HCT116 (cell line): Measurements from ENCODE around the gene HSD17B1. TPM values are rescaled to one million over a fixed set of nuclear protein-coding genes. Genes with fewer than 3 reads are reported as not detected.

Experiments used
- ATAC-seq: fragments of 200-7000 bp; cut with Tn5 transposase; 2 replicates; pipeline ENCODE4 v1.9.1; 2020; ENCODE audit warnings: mild to moderate bottlenecking, moderate library complexity
- BruUV-seq: library from RNA; stranded (reverse); fragments of 400-500 nt; replicated peaks from 2 replicates; lab custom pipeline; 2021; lab: Mats Ljungman, UMichigan
- CTCF ChIA-PET: fragments of 300-600 bp; sonication (Branson Sonifier 250); formaldehyde crosslinking; loops from one replicate; lab custom pipeline; 2021; ENCODE audit warnings: antibody characterized with exemption; lab: Charles Lee
- POLR2A ChIA-PET: fragments of 300-600, 350-600 bp; sonication (Branson Sonifier 250); formaldehyde crosslinking; loops from one replicate; lab custom pipeline; 2021; ENCODE audit warnings: antibody characterized with exemption; lab: Charles Lee
- RAD21 ChIA-PET, 2 experiments: fragments of 300-600 bp; sonication (Branson Sonifier 250); formaldehyde crosslinking; loops; one replicate each; lab custom pipeline; 2023; ENCODE audit warnings: low total read pairs in 2 of 2; ENCODE audit not compliant: uncharacterized antibody in 2 of 2, unreplicated experiment in 2 of 2, low non-redundant PET in 1 of 2; lab: Charles Lee
- DNase-seq: peaks from one replicate; pipeline ENCODE4 v3.0.0-alpha.2; 2010; ENCODE audit warnings: low read depth, low spot score
- H2AFZ ChIP-seq: fragments of 200-600 bp; shearing (Covaris generic), sonication (generic); 2 replicates; pipeline ENCODE4 v1.6.1; 2017; ENCODE audit warnings: low read depth, mixed run types, mixed read lengths, antibody characterized with exemption, low read length; ENCODE audit not compliant: poor library complexity, severe bottlenecking
- H3K27ac ChIP-seq: 2 replicates; pipeline ENCODE4 v1.5.1; 2012; ENCODE audit warnings: low read depth, low read length
- H3K27me3 ChIP-seq: fragments of 200-600 bp; sonication (generic); 2 replicates; pipeline ENCODE4 v1.6.1; 2016; ENCODE audit warnings: mixed run types, low read length, mixed read lengths; ENCODE audit not compliant: insufficient read depth
- H3K36me3 ChIP-seq, 2 experiments: fragments of 200-500 bp in 1 of 2; fragments of 200-600 bp in 1 of 2; sonication (Bioruptor generic) in 1 of 2; sonication (generic) in 1 of 2; 2 replicates each; pipeline versions ENCODE4 v1.5.1 to v1.6.1; 2014 to 2016; ENCODE audit warnings: low read length in 2 of 2, inconsistent platforms in 1 of 2, mixed read lengths in 1 of 2, mixed run types in 1 of 2; ENCODE audit not compliant: insufficient read depth in 2 of 2, control insufficient read depth in 1 of 2
- H3K4me1 ChIP-seq, 2 experiments: fragments of 200-600 bp in 1 of 2; sonication (generic) in 1 of 2; 2 replicates each; pipeline versions ENCODE4 v1.5.1 to v1.6.1; 2012 to 2017; ENCODE audit warnings: low read length in 2 of 2, inconsistent platforms in 1 of 2, mild to moderate bottlenecking in 1 of 2, mixed read lengths in 1 of 2, mixed run types in 1 of 2, moderate library complexity in 1 of 2; ENCODE audit not compliant: insufficient read depth in 2 of 2, control insufficient read depth in 1 of 2
- H3K4me2 ChIP-seq: fragments of 200-600 bp; sonication (generic); 2 replicates; pipeline ENCODE4 v1.6.1; 2017; ENCODE audit warnings: mixed run types, low read length, mixed read lengths
- H3K4me3 ChIP-seq, 2 experiments: fragments of 200-600 bp in 1 of 2; sonication (generic) in 1 of 2; replicated peaks in 1 of 2; 2 replicates each; pipeline ENCODE4 v1.5.1; 2011 to 2016; ENCODE audit warnings: low read length in 2 of 2, control low read depth in 1 of 2, low read depth in 1 of 2, mild to moderate bottlenecking in 1 of 2, mixed read lengths in 1 of 2, mixed run types in 1 of 2
- H3K79me2 ChIP-seq: fragments of 200-600 bp; sonication (generic); 2 replicates; pipeline ENCODE4 v1.6.1; 2017; ENCODE audit warnings: mild to moderate bottlenecking, mixed run types, low read length, moderate library complexity, mixed read lengths; ENCODE audit not compliant: insufficient read depth
- H3K9ac ChIP-seq: fragments of 200-600 bp; sonication (generic); 2 replicates; pipeline ENCODE4 v1.6.1; 2016; ENCODE audit warnings: low read length, mixed read lengths
- H3K9me2 ChIP-seq: fragments of 200-600 bp; sonication (generic), shearing (Covaris generic); 2 replicates; pipeline ENCODE4 v1.6.1; 2017; ENCODE audit warnings: mixed run types, mild to moderate bottlenecking, moderate library complexity; ENCODE audit not compliant: insufficient read depth
- H3K9me3 ChIP-seq, 2 experiments: fragments of 200-500 bp in 1 of 2; fragments of 200-600 bp in 1 of 2; sonication (Bioruptor generic) in 1 of 2; sonication (generic) in 1 of 2; 2 replicates each; pipeline ENCODE4 v1.6.1; 2014 to 2017; ENCODE audit warnings: low read length in 2 of 2, mixed read lengths in 2 of 2, inconsistent platforms in 1 of 2, low read depth in 1 of 2, mild to moderate bottlenecking in 1 of 2, mixed run types in 1 of 2, moderate library complexity in 1 of 2; ENCODE audit not compliant: control insufficient read depth in 1 of 2, insufficient read depth in 1 of 2
- H4K20me1 ChIP-seq: fragments of 200-600 bp; sonication (generic), shearing (Covaris generic); 2 replicates; pipeline ENCODE4 v1.6.1; 2017; ENCODE audit warnings: mixed run types, mild to moderate bottlenecking, moderate library complexity; ENCODE audit not compliant: insufficient read depth
- CEBPB ChIP-seq: IDR thresholded peaks from 2 replicates; pipeline ENCODE4 v1.6.1; 2012; ENCODE audit warnings: low read depth
- EZH2phosphoT487 ChIP-seq: fragments of 200-600 bp; IDR thresholded peaks from 2 replicates; pipeline ENCODE4 v1.6.1; 2018; ENCODE audit warnings: antibody characterized with exemption, borderline replicate concordance
- FOSL1 ChIP-seq: IDR thresholded peaks from 2 replicates; pipeline ENCODE4 v1.6.1; 2012; ENCODE audit warnings: low read depth
- POLR2A ChIP-seq: IDR thresholded peaks from 2 replicates; pipeline ENCODE4 v1.7.0; 2011; ENCODE audit warnings: borderline replicate concordance; ENCODE audit not compliant: insufficient read depth, insufficient read length; ENCODE audit errors: extremely low read depth
- POLR2AphosphoS5 ChIP-seq: IDR thresholded peaks from 2 replicates; pipeline ENCODE4 v1.6.1; 2011; ENCODE audit warnings: mild to moderate bottlenecking, low read depth, low read length, moderate library complexity
- RAD21 ChIP-seq: IDR thresholded peaks from 2 replicates; pipeline ENCODE4 v1.6.1; 2012; ENCODE audit warnings: low read depth, mild to moderate bottlenecking
- SIN3A ChIP-seq: IDR thresholded peaks from 2 replicates; pipeline ENCODE4 v1.6.1; 2012; ENCODE audit warnings: low read depth
- SRF ChIP-seq: IDR thresholded peaks from 2 replicates; pipeline ENCODE4 v1.6.1; 2012; ENCODE audit warnings: low read depth
- intact Hi-C: fragments of 100-400 bp; cut with micrococcal nuclease; formaldehyde crosslinking; loops from 2 replicates; pipeline ENCODE4 v1.10.0; 2022
- total RNA-seq: library from RNA; stranded (reverse); gene quantifications from one replicate; pipeline ENCODE4 v1.2.1, GENCODE V29; 2021; ENCODE audit not compliant: unreplicated experiment
- TF ChIP-seq, protein P1 (sequence below): IDR thresholded peaks from 2 replicates; pipeline ENCODE4 v1.6.1; 2012
- TF ChIP-seq, protein P2 (sequence below): IDR thresholded peaks from 2 replicates; pipeline ENCODE4 v1.6.1; 2012

HSD17B1 gene
- total RNA-seq, 1 experiment from 2014 or later = 1.4 TPM

DNA sequence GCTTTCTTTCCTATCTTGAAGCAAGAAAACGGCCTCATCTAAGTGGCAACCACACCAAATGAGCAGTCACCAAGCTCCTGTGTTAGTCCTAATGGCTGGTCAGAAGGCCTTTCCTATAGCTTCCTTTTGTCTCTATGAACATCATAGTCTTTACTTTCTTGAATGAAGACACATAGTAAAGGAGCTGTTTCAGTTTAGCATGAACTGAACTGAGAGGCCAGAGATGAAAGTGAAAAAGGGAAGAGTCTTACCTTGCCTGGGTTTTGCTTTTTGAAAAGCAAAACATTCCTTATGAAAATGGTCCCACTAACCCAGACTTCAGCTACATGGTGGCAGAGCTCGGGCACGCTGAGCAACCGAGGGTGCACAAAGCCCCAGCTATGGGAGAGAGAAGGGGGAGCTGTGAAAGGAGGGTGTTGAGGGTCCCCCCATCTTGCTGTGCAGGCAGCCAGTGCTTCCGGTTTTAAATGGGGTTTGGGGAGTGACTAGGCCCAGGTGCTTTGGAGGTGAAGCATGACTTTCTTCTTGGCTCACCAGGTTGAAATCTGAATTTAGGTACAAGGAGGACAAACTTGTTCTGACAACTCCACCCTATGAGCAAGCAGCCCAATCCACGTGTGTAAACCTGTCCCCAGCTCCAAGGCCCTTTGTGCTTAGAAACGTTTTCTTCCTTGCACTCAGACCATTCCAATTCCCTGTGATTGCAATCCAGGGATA lies 33.9 kb downstream of the HSD17B1 start:
- intact Hi-C loops = no loop called here
- Histone ChIP-seq H3K4me2 (no peak overlapping the region), H2AFZ (no peak overlapping the region), H3K9ac (no peak overlapping the region), H3K9me3 (no peaks in the 10 kb centered on the region), H3K9me2 (no peaks in the 10 kb centered on the region), H3K4me1 (no peaks in the 10 kb centered on the region), H3K79me2 (no peaks in the 10 kb centered on the region), H3K36me3 (peaks cover 19 to 36% of the 10 kb centered on the region in 2 experiments; a peak in 3 of 4 replicates), H3K27me3 (no peaks in the 10 kb centered on the region), H3K4me3 (no peak overlapping the region), H3K27ac (no peak overlapping the region), H4K20me1 (no peaks in the 10 kb centered on the region)
- no peak for TF ChIP-seq POLR2AphosphoS5
- no peak for TF ChIP-seq POLR2A
- no peak for TF ChIP-seq CEBPB
- TF ChIP-seq EZH2phosphoT487 = no peak
- no peak for TF ChIP-seq RAD21
- TF ChIP-seq SRF = no peak
- TF ChIP-seq, protein P1, sequence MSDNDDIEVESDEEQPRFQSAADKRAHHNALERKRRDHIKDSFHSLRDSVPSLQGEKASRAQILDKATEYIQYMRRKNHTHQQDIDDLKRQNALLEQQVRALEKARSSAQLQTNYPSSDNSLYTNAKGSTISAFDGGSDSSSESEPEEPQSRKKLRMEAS = no peak
- no peak for DNase-seq
- POLR2A ChIA-PET = no interaction called here
- CTCF ChIA-PET = interaction anchor here (2.2 kb wide), 1 partner anchor 8 kb away, joined by 12 read pairs; the partner anchor contains the start of gene PSMC3IP
- BruUV-seq = no TSS peak
- RAD21 ChIA-PET = no interaction called here
- no peak for ATAC-seq

DNA sequence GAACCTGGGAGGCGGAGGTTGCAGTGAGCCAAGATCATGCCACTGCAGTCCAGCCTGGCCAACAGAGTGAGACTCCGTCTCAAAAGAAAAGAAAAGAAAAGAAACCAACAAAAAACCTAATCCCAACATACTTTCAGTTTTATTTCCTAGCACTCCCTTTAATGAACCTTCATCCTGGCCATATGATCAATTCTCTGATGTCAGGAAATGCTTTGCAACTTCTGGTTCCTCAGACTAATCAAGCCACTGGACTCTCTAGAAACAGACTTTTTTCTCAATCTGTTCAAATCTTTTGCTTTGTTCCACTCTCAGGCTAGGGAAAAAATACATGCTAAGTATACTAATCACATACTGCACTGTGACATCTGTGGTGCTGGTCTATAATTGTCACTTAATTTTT lies 38.2 kb downstream of the HSD17B1 start:
- TF ChIP-seq SRF (no peak), SIN3A (no peak), POLR2AphosphoS5 (no peak), FOSL1 (no peak), EZH2phosphoT487 (no peak)
- TF ChIP-seq, protein P2, sequence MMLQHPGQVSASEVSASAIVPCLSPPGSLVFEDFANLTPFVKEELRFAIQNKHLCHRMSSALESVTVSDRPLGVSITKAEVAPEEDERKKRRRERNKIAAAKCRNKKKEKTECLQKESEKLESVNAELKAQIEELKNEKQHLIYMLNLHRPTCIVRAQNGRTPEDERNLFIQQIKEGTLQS = no peak
- TF ChIP-seq, protein P1 = no peak
- Histone ChIP-seq H3K4me1 (no peaks in the 10 kb centered on the region), H3K79me2 (no peaks in the 10 kb centered on the region; the same call in none of the 2 replicates), H4K20me1 (no peaks in the 10 kb centered on the region), H3K36me3 (peaks cover 0 to 16% of the 10 kb centered on the region in 2 experiments; a peak in 2 of 4 replicates), H3K9me2 (no peaks in the 10 kb centered on the region), H3K9ac (no peak overlapping the region), H3K27ac (no peak overlapping the region), H2AFZ (no peak overlapping the region), H3K9me3 (no peaks in the 10 kb centered on the region), H3K27me3 (no peaks in the 10 kb centered on the region), H3K4me3 (no peak overlapping the region), H3K4me2 (no peak overlapping the region)
- intact Hi-C loops = no loop called here
- ChIA-PET RAD21 (no interaction called here), POLR2A (no interaction called here), CTCF (interaction anchor here (0.9 kb wide), 1 partner anchor 88 kb away, joined by 3 read pairs; no protein-coding TSS in a partner anchor)
- no peak for DNase-seq
- no TSS peak for BruUV-seq
- ATAC-seq = no peak
